Gastrocnemius medialis (tissue), 4 donors: ENCODE results near the gene PUS3.

Experiments
- CTCF ChIP-seq, 5 experiments: fragments of 450-650 bp in 3 of 5; fragments of 200-600 bp in 2 of 5; sonication (generic) in 2 of 5; IDR thresholded peaks in 4 of 5; conservative IDR thresholded peaks in 1 of 5; 1 replicate in 4 of 5; 2 replicates in 1 of 5; pipeline ENCODE4 v1.5.1; 2016 to 2019; ENCODE audit warnings: antibody characterized with exemption in 5 of 5, mild to moderate bottlenecking in 3 of 5, moderate library complexity in 3 of 5
- POLR2A ChIP-seq, 2 donors: fragments of 450-650 bp; IDR thresholded peaks; one replicate each; pipeline ENCODE4 v1.6.1; 2017; ENCODE audit warnings: antibody characterized with exemption in 2 of 2, mild to moderate bottlenecking in 2 of 2, moderate library complexity in 2 of 2

- TF ChIP-seq POLR2A (IDR thresholded peaks at IDR 0.05): no peak
- TF ChIP-seq CTCF (IDR thresholded peaks at IDR 0.05 in 4 of 5, conservative IDR thresholded peaks at IDR 0.05 in 1 of 5): no peak
These were observed 19.6 kb downstream of the PUS3 start for GRCh38 chr11:125883375-125883774.
